Stimulated activated CD8-positive, alpha-beta memory T cell treated with anti-CD3 and anti-CD28 coated beads, Interleukin-4, amount 100 ng/mL, for 24 hours (primary cell): ENCODE measurements around the gene JAKMIP2.

Experiments used
- DNase-seq: peaks from one replicate; pipeline ENCODE4 v3.0.0-alpha.2; 2020; ENCODE audit warnings: low read depth

Gene JAKMIP2

GRCh38 chr5:147788023-147788422 is 5.5 kb upstream of the JAKMIP2 start:
- no peak for DNase-seq

GRCh38 chr5:147786142-147786541 is 3.6 kb upstream of the JAKMIP2 start:
- DNase-seq, result no peak

GRCh38 chr5:147784146-147784987 is 1.8 kb upstream of the JAKMIP2 start:
- DNase-seq, result no peak

DNA sequence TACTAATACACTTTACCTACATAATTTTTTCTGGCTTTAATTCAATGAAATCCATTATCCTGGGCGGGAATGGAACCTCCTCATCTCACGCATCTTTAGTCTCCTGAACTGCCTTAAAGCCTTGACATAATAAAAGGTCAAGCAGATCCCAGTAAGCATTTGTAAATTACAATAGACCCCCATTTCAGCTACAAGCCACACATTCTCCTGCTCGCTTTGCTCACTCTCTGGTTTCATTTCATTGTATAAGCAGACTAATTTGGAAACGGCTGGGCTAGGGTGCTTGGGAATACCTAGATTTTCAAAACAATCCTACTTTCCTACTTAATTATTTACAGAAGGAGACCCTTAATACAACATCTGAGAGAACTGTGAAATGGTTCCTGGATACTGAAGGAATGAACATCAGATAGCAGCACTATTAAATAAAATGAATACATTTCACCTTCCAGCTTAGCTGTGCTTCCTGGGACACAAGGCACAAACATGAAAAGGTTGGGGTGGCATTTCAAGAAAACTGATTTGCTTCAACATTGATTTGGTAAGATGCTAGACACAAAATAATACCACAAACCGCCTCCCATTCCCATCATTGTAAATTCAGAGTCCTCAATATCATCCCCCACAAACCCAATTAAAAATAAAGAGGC is 1.5 kb downstream of the JAKMIP2 start:
- DNase-seq, result no peak

DNA sequence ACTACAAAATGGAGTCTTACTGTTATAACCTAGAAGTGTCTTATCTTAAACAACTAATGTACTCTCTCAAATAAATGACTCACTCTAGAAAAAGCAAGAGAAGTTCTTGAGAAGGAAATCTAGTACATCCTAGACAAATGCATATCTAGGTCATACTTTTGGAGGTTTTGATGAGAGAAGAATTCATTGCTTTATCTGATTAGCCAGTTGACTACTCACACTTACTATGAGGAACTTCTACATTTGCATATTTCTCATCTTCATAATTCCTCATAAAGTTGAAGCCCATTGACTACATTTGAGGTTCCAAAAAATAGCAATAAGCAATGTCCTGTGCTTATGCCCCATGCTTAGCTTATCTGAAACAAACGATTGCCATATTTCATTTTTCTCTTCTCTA is 2.8 kb downstream of the JAKMIP2 start:
- DNase-seq, result no peak

- no peak for DNase-seq
Observed at GRCh38 chr5:147776989-147777388, 5.5 kb downstream of the JAKMIP2 start.

DNA sequence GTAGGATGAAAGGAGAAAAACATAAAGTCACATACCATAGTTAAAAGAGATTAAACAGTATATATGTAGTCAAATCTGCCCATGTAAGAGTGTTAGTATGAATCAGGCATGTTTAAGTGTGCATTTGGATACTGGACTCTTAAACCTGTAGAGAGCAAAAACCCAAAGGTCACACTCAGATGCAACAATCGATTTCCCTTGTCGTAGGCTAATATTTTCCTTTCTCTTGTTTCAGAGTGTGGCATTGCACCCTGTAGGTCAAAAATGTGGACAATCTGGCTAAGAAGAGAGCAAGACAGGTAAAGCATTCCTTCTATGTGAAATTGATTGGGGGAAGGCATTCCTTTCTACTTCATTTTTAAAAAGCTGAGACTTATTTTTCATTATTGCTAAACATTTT is 8.9 kb downstream of the JAKMIP2 start:
- no peak for DNase-seq

GRCh38 chr5:147773139-147773538 is 9.4 kb downstream of the JAKMIP2 start:
- DNase-seq, result no peak

DNA sequence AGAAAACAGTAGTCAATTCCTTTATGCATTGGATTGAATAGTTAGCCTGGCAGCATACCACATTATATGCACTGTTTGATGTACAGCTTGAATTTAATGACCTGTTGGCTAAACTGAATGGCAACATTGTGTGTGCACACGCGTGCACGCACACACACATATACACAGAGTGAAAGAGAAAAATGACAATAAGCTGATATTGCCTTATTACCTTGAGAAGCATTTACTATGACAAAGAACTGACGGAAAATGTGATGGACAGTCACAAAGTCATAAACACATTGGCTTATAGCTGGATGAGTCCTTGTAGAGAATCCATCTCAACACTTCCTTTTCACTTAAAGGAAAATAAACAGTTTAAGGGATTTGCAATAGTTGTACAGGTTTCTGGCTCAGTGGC is 15.5 kb downstream of the JAKMIP2 start:
- DNase-seq, result no peak

GRCh38 chr5:147763791-147764525 is 18.6 kb downstream of the JAKMIP2 start:
- no peak for DNase-seq

DNA sequence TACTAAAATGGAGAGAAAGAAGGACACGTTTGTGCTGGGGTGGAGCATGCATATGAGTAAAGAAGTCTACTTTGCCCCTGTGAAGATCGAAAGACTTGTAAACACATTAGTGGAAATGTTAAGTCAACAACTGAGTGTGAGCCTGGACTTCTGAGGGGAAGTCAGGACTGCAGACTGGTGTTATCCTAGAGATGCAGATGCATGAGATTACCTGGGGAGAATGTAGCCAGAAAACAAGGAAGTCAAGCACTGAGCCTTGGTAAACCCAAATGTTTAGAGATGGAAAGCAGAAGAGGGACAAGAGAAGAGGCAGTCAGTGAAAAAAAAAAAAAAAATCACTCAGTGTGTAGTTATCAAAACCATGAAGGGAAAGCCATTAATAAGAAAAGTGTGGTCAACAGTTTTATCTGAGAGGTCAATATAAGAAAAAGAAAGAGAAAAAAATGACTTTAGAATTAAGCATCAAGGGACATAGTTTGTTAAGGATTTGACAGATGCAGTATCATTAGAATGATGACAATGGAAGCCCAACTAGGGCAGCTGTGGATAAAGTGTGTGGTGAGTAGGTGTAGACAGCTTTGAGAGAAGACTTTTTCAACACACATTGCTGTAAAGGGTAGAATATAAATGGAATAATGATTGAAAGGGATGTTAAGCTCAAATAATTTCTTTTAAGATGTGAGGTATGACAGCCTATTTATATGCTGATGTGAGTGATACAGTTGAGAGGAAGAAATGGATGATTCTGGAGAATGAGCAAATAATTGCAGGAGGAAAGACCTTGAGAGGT is 22.2 kb downstream of the JAKMIP2 start:
- no peak for DNase-seq

DNA sequence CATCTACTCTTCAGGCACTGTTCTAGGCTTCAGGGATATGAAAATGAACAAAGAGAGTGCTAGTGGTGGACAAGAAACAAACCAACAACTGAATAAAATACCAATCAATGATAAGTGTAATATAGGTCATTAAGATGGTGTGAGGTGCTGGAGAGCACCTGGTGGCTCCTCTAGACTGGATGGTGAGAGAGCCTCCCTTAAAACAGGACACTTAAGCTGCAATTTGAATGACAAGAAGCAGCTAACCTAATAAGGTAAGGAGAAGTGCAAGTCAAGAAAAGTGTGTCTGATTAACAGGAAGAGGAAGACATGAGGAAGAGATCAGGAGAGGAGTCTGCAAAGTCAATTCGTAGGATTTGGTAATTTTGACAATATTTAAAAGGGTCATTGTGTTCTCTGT is 23.1 kb downstream of the JAKMIP2 start:
- DNase-seq, result no peak

GRCh38 chr5:147756566-147756965 is 26.0 kb downstream of the JAKMIP2 start:
- DNase-seq, result no peak

GRCh38 chr5:147754372-147755122 is 28.0 kb downstream of the JAKMIP2 start:
- DNase-seq, result no peak

GRCh38 chr5:147753765-147754164 is 28.8 kb downstream of the JAKMIP2 start:
- no peak for DNase-seq

GRCh38 chr5:147752666-147753290 is 29.8 kb downstream of the JAKMIP2 start:
- DNase-seq, result no peak

DNA sequence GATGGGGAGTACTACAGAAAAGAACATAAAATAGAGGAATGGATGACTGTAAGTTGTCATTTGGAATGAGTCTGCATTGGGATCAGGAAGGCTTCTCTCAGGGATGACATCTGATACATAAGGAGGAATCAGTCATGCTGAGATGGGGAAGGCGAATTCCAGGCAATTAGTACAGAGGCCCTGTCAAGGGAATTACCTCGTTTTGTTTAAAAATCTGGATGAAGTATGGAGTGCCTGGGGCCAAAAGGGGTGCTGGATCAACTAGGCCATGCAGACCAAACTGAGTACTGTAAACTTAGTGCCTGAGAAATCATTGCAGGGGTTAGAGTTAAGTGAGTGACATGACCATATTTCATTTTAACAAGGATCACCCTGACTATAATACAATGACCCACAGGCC is 30.5 kb downstream of the JAKMIP2 start:
- DNase-seq, result no peak

- no peak for DNase-seq
Observed at GRCh38 chr5:147751156-147751830, 31.2 kb downstream of the JAKMIP2 start.

DNA sequence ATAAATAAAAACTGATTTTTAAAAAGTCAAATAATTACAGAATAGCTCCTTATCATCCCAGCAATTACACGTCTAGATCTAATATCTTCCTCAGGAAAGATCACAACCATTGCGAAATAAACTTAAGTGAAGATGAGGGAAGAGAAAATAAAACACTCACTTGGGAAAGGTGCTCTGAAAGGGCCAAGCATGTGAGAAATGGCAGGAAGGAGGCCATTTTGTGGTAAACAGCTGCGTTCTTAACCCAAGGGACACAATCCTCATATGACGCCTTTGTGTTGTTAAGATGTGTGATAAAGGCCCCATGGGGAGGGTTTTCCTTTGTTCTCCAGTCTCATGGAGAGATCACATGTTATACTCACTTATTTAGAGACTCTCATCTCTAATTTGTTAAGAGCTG is 32.5 kb downstream of the JAKMIP2 start:
- no peak for DNase-seq

DNA sequence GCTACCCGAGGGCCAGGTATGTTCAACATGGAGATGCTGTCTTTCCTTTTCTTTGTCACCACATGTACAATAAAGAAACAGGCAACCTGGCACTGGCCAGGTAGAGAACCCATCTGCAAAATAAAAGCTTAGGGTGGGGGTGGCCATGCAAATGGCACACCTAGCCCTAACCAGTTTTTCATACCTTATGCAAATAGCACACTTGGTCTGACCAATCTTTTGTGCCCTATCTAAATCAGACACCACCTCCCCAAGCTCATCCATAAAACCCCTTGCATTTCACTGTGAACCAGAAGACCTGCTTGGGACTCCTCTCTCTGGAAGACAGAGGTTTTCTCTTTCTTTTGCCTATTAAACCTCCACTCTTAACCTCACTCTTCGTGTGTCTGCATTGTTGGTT is 33.9 kb downstream of the JAKMIP2 start:
- DNase-seq, result no peak
